ENCODE data around the gene LGALS3BP.

LGALS3BP gene

DNA sequence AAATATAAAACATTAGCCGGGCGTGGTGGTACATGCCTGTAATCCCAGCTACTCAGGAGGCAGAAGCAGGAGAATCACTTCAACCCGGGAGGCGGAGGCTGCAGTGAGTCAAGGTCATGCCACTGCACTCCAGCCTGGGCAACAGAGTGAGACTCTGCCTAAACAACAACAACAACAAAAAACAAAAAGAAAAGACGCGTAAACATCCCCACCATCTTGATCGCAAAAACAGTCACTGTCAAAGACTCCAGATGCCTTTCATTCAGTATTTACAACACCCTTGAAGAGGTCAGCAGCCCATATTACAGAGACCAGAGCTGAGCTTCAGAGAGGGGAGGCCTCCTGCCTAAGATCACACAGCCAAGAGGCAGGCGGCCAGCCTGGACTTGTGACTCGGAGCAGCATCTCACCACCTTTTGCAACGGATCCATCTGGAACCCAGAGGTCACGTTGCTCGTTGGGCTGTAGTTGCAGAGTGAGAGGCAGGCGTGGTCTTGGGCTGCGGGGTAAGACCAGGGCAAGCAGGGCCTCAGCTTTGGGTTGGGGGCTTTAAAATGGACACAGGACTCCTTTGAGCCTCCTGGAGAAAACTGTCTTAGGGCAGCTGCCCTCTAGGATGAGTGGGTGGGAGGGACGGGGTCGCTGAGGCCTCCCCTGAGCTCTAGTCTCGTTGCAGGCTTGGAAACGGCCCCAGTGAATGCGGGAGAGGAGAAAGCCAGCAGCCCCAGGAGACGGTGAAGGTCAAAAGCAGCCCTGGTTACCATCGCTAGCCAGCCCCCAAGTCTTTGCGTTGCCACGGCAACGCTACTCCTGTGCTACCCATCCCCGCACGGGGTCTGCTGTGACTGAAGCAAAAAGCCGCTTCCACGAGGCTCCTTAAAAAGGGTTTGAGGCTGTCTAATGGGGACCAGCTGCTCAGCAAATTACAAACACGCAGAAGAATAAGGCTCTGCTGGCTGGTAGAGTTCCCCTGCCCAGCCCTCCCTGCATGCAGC, 26.1 kb downstream of the LGALS3BP start:
- TF ChIP-seq EGR1 (IDR thresholded peaks at IDR 0.05) (no peak), EP300 (IDR thresholded peaks at IDR 0.05; ENCODE audit: borderline replicate concordance) (no peak), TAF1 (IDR thresholded peaks at IDR 0.05; ENCODE audit: low read depth) (no peak), CREB1 (IDR thresholded peaks at IDR 0.05; ENCODE audit: low read depth) (no peak), ZBTB7A (IDR thresholded peaks at IDR 0.05; ENCODE audit: low read depth) (no peak), YY1 (IDR thresholded peaks at IDR 0.05; ENCODE audit: low read depth) (no peak), RAD21 (IDR thresholded peaks at IDR 0.05; ENCODE audit: low read depth) (no peak), USF1 (IDR thresholded peaks at IDR 0.05) (no peak), TEAD4 (IDR thresholded peaks at IDR 0.05) (no peak), FOXM1 (IDR thresholded peaks at IDR 0.05; ENCODE audit: borderline replicate concordance, low read depth) (no peak), TCF12 (IDR thresholded peaks at IDR 0.05; ENCODE audit: low read depth) (no peak), NFIC (IDR thresholded peaks at IDR 0.05) (no peak)

DNA sequence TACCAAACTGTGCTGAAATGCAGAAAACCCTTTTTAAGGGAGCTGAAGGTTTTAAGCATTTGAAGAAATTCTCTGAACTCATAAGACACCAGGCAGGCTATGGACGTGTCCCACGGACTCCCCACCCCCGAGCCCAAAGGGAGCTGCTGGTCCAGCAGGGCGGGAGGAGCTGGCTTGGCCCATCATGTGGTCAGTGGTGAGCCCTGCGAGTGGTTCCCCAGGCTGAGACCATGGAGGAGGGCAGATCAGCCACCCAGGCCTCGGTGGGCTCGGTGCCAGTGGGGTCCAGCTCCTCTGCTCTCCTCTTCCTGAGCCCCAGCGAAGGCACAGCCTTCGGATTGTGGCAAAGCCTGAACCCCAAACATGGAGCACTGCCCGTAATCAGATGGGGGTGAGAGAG, 27.0 kb downstream of the LGALS3BP start:
- TF ChIP-seq EGR1 (IDR thresholded peaks at IDR 0.05) (no peak), TEAD4 (IDR thresholded peaks at IDR 0.05) (no peak), CEBPB (IDR thresholded peaks at IDR 0.05) (no peak), EP300 (IDR thresholded peaks at IDR 0.05; ENCODE audit: borderline replicate concordance) (no peak), FOXM1 (IDR thresholded peaks at IDR 0.05; ENCODE audit: borderline replicate concordance, low read depth) (no peak), TCF12 (IDR thresholded peaks at IDR 0.05; ENCODE audit: low read depth) (no peak), ZBTB7A (IDR thresholded peaks at IDR 0.05; ENCODE audit: low read depth) (no peak), TAF1 (IDR thresholded peaks at IDR 0.05; ENCODE audit: low read depth) (no peak), USF1 (IDR thresholded peaks at IDR 0.05) (no peak), CREB1 (IDR thresholded peaks at IDR 0.05; ENCODE audit: low read depth) (no peak), NFIC (IDR thresholded peaks at IDR 0.05) (no peak), YY1 (IDR thresholded peaks at IDR 0.05; ENCODE audit: low read depth) (no peak), RAD21 (IDR thresholded peaks at IDR 0.05; ENCODE audit: low read depth) (no peak)
- TF ChIP-seq, protein P1, sequence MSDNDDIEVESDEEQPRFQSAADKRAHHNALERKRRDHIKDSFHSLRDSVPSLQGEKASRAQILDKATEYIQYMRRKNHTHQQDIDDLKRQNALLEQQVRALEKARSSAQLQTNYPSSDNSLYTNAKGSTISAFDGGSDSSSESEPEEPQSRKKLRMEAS (IDR thresholded peaks at IDR 0.05), result no peak
- TF ChIP-seq, protein P2, sequence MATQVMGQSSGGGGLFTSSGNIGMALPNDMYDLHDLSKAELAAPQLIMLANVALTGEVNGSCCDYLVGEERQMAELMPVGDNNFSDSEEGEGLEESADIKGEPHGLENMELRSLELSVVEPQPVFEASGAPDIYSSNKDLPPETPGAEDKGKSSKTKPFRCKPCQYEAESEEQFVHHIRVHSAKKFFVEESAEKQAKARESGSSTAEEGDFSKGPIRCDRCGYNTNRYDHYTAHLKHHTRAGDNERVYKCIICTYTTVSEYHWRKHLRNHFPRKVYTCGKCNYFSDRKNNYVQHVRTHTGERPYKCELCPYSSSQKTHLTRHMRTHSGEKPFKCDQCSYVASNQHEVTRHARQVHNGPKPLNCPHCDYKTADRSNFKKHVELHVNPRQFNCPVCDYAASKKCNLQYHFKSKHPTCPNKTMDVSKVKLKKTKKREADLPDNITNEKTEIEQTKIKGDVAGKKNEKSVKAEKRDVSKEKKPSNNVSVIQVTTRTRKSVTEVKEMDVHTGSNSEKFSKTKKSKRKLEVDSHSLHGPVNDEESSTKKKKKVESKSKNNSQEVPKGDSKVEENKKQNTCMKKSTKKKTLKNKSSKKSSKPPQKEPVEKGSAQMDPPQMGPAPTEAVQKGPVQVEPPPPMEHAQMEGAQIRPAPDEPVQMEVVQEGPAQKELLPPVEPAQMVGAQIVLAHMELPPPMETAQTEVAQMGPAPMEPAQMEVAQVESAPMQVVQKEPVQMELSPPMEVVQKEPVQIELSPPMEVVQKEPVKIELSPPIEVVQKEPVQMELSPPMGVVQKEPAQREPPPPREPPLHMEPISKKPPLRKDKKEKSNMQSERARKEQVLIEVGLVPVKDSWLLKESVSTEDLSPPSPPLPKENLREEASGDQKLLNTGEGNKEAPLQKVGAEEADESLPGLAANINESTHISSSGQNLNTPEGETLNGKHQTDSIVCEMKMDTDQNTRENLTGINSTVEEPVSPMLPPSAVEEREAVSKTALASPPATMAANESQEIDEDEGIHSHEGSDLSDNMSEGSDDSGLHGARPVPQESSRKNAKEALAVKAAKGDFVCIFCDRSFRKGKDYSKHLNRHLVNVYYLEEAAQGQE (IDR thresholded peaks at IDR 0.05; ENCODE audit: low read depth), result no peak

GRCh38 chr17:78951967-78952551, 27.7 kb downstream of the LGALS3BP start:
- TF ChIP-seq CREB1 (IDR thresholded peaks at IDR 0.05; ENCODE audit: low read depth) (no peak), NFIC (IDR thresholded peaks at IDR 0.05) (no peak)

DNA sequence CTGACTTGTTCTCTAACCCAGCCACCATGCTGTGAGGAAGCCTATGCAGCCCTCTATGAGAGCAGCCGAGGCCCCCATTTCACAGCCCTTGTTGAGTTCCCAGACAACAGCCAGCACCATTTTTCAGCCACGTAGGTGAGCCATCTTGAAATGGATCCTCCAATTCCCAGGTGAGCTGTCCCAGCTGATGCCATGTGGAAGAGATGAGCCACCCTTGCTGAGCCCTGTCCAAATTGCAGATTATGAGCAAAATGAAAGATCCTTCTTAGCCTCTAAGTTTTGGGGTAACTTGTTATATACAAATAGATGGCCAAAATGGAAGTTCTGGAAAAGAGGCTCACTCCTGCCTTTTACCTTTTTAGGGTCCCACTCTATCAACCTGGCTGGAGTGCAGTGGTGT, 28.9 kb downstream of the LGALS3BP start:
- no peak for TF ChIP-seq NFIC (IDR thresholded peaks at IDR 0.05)
- TF ChIP-seq YY1 (IDR thresholded peaks at IDR 0.05; ENCODE audit: low read depth), result no peak
- no peak for TF ChIP-seq ZBTB7A (IDR thresholded peaks at IDR 0.05; ENCODE audit: low read depth)
- no peak for TF ChIP-seq CEBPB (IDR thresholded peaks at IDR 0.05)
- no peak for TF ChIP-seq RAD21 (IDR thresholded peaks at IDR 0.05; ENCODE audit: low read depth)
- no peak for TF ChIP-seq TEAD4 (IDR thresholded peaks at IDR 0.05)

DNA sequence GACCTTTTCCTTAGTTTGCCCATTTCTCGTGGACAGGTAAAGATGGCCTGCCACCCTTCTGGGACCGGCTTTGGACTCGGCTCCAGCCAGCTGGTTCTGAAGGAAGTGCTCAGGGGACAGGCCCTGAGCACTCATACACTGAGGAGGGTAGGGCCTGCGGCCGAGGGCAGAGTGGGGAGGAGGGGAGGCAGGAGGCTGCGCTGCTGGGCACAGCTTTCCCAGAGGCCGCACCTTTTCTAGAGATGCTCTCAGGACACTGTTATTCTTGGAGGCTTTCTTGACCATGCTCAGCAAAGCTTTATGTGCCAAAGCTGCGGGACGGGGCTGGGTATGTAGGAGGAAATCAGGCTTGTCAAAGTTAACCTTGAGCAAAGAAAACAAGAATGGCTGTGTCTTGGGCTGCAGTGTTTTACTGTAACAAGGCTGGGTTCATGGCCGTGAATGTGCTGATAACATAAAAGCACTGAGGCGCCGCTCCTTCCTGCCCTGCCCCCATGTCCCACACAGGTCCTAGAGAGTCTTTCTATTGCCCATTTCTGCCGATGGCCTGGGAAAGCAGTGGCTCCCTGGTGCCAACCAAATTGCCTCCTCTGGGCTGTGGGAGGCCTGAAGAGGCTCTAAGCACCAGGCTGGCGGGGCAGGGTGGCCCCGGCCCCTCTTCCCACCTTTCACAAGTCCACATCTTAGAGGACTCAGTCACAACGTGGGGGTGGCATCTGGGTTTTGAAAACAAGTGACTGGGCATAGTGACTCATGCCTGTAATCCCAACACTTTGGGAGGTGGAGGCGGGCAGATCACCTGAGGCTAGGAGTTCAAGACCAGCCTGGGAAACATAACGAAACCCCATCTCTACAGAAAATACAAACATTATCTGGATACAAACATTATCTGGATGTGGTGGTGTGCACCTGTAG, 32.2 kb downstream of the LGALS3BP start:
- TF ChIP-seq, protein P1 (IDR thresholded peaks at IDR 0.05), result no peak
- TF ChIP-seq FOXM1 (IDR thresholded peaks at IDR 0.05; ENCODE audit: borderline replicate concordance, low read depth) (no peak), USF1 (IDR thresholded peaks at IDR 0.05) (no peak), TCF12 (IDR thresholded peaks at IDR 0.05; ENCODE audit: low read depth) (no peak)

DNA sequence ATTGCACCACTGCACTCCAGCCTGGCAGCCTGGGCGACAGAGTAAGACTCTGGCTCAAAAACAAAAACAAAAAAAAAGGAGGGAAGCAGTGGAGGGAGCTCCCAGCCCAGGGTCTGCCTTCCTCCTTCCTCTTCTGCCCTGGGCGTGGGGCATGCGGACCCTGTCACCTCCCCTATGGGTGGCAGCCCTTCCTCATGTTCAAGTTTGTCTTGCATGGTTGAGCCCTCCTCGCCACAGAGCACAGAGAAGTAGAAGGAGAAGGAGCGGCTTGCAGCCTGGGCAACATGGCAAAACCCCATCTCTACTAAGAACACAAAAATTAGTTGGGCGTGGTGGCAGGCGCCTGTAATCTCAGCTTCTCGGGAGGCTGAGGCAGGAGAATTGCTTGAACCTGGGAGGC, 33.1 kb downstream of the LGALS3BP start:
- TF ChIP-seq USF1 (IDR thresholded peaks at IDR 0.05), result no peak
- TF ChIP-seq CREB1 (IDR thresholded peaks at IDR 0.05; ENCODE audit: low read depth), result no peak
